H1 (cell line): Measurements from ENCODE around the gene PSD. TPM values are rescaled to one million over a fixed set of nuclear protein-coding genes. Genes with fewer than 3 reads are reported as not detected.

ENCODE experiments used
- CTCF ChIA-PET: fragments of 300-600 bp; sonication (Branson Sonifier 250); formaldehyde crosslinking; loops from one replicate; lab custom pipeline; 2021; ENCODE audit not compliant: partially characterized antibody; lab: Charles Lee
- POLR2A ChIA-PET: fragments of 300-600 bp; sonication (Branson Sonifier 250); formaldehyde crosslinking; loops from one replicate; lab custom pipeline; 2021; ENCODE audit warnings: inconsistent platforms; ENCODE audit not compliant: partially characterized antibody; lab: Charles Lee
- DNase-seq, 2 experiments: peaks; one replicate each; pipeline versions ENCODE4 v3.0.0 to v3.0.0-alpha.2; 2010 to 2022; ENCODE audit warnings: low spot score in 2 of 2, low read depth in 1 of 2, mixed read lengths in 1 of 2
- FAIRE-seq: peaks from 2 replicates; lab custom pipeline; 2011; peaks lifted over from hg19 to GRCh38; lab: Jason Lieb, UNC
- H2AFZ ChIP-seq: 2 replicates; pipeline ENCODE4 v1.8.1; 2012; ENCODE audit warnings: low read length, inconsistent platforms
- H2AK5ac ChIP-seq: 2 replicates; pipeline ENCODE4 v1.6.1; 2013; ENCODE audit warnings: low read depth, low read length
- H2BK120ac ChIP-seq: replicated peaks from 2 replicates; pipeline ENCODE3; 2013; ENCODE audit warnings: low read depth, low read length, inconsistent platforms
- H2BK12ac ChIP-seq: 2 replicates; pipeline ENCODE4 v1.6.1; 2013; ENCODE audit warnings: low read depth, low read length
- H2BK15ac ChIP-seq: 2 replicates; pipeline ENCODE4 v1.6.1; 2013; ENCODE audit warnings: low read length
- H2BK20ac ChIP-seq: 2 replicates; pipeline ENCODE4 v1.6.1; 2013; ENCODE audit warnings: low read length
- H2BK5ac ChIP-seq: 2 replicates; pipeline ENCODE4 v1.6.1; 2013; ENCODE audit warnings: low read depth, low read length
- H3K14ac ChIP-seq: 2 replicates; pipeline ENCODE4 v1.6.1; 2013; ENCODE audit warnings: inconsistent platforms; ENCODE audit not compliant: insufficient read length
- H3K18ac ChIP-seq: 2 replicates; pipeline ENCODE4 v1.6.1; 2013; ENCODE audit warnings: low read length; ENCODE audit errors: extremely low read depth
- H3K23ac ChIP-seq: 2 replicates; pipeline ENCODE4 v1.6.1; 2013; ENCODE audit warnings: inconsistent platforms; ENCODE audit not compliant: insufficient read length
- H3K23me2 ChIP-seq: 2 replicates; pipeline ENCODE4 v1.6.1; 2013; ENCODE audit warnings: low read depth, low read length
- H3K27ac ChIP-seq: 2 replicates; pipeline ENCODE4 v1.6.1; 2011; ENCODE audit warnings: low read depth, low read length, inconsistent platforms
- H3K27me3 ChIP-seq, 4 experiments: replicated peaks in 1 of 4; 1 replicate in 1 of 4; 2 replicates in 3 of 4; pipeline versions ENCODE4 v1.6.1 to v1.8.1; 2011 to 2013; ENCODE audit warnings: low read length in 3 of 4, mild to moderate bottlenecking in 3 of 4, inconsistent platforms in 2 of 4, mixed read lengths in 2 of 4, moderate library complexity in 1 of 4; ENCODE audit not compliant: control insufficient read depth in 3 of 4, insufficient read depth in 3 of 4; ENCODE audit errors: extremely low read depth in 1 of 4
- H3K36me3 ChIP-seq, 4 experiments: 2 replicates each; pipeline versions ENCODE4 v1.6.1 to v1.8.1; 2011 to 2013; ENCODE audit warnings: mild to moderate bottlenecking in 4 of 4, low read length in 3 of 4, moderate library complexity in 2 of 4, control low read depth in 1 of 4, inconsistent platforms in 1 of 4; ENCODE audit not compliant: insufficient read depth in 4 of 4, control insufficient read depth in 2 of 4
- H3K4ac ChIP-seq: replicated peaks from 2 replicates; pipeline ENCODE3; 2013; ENCODE audit warnings: low read length, low read depth, mixed read lengths, inconsistent platforms; ENCODE audit not compliant: insufficient read length
- H3K4me1 ChIP-seq, 4 experiments: replicated peaks in 1 of 4; 1 replicate in 1 of 4; 2 replicates in 3 of 4; pipeline versions ENCODE4 v1.6.1 to v1.8.1; 2011 to 2013; ENCODE audit warnings: low read length in 3 of 4, inconsistent platforms in 2 of 4, mixed read lengths in 1 of 4; ENCODE audit not compliant: insufficient read depth in 4 of 4, control insufficient read depth in 3 of 4
- H3K4me2 ChIP-seq, 2 experiments: 2 replicates each; pipeline versions ENCODE4 v1.6.1 to v1.8.1; 2011 to 2013; ENCODE audit warnings: low read depth in 2 of 2, low read length in 2 of 2, control low read depth in 1 of 2, inconsistent platforms in 1 of 2, mild to moderate bottlenecking in 1 of 2; ENCODE audit not compliant: insufficient read depth in 1 of 2
- H3K4me3 ChIP-seq, 4 experiments: fragments of 200-600, 300-600 bp in 1 of 4; sonication (generic), shearing (Covaris generic), sonication (Bioruptor Twin) in 1 of 4; 2 replicates each; pipeline versions ENCODE4 v1.5.1 to v1.8.1; 2011 to 2016; ENCODE audit warnings: low read length in 4 of 4, low read depth in 3 of 4, control low read depth in 2 of 4, inconsistent platforms in 2 of 4, mild to moderate bottlenecking in 2 of 4, mixed read lengths in 1 of 4, moderate library complexity in 1 of 4; ENCODE audit not compliant: insufficient read depth in 2 of 4; ENCODE audit errors: extremely low read depth in 1 of 4
- H3K56ac ChIP-seq: replicated peaks from 2 replicates; pipeline ENCODE3; 2013; ENCODE audit warnings: low read depth, mild to moderate bottlenecking, mixed read lengths, low read length, inconsistent platforms; ENCODE audit not compliant: insufficient read length
- H3K79me1 ChIP-seq: 2 replicates; pipeline ENCODE4 v1.6.1; 2013; ENCODE audit warnings: low read depth, low read length, control low read depth
- H3K79me2 ChIP-seq, 2 experiments: 2 replicates each; pipeline versions ENCODE4 v1.6.1 to v1.8.1; 2012 to 2013; ENCODE audit warnings: low read length in 2 of 2, mild to moderate bottlenecking in 2 of 2, inconsistent platforms in 1 of 2; ENCODE audit not compliant: insufficient read depth in 2 of 2, control insufficient read depth in 1 of 2
- H3K9ac ChIP-seq, 4 experiments: replicated peaks in 1 of 4; 1 replicate in 1 of 4; 2 replicates in 3 of 4; pipeline versions ENCODE4 v1.6.1 to v1.8.1; 2011 to 2013; ENCODE audit warnings: low read depth in 3 of 4, low read length in 3 of 4, control low read depth in 2 of 4, mild to moderate bottlenecking in 2 of 4, moderate library complexity in 2 of 4, inconsistent platforms in 1 of 4; ENCODE audit errors: extremely low read depth in 1 of 4
- H3K9me3 ChIP-seq, 2 experiments: 2 replicates each; pipeline versions ENCODE4 v1.6.1 to v1.8.1; 2012 to 2013; ENCODE audit warnings: mild to moderate bottlenecking in 2 of 2, moderate library complexity in 2 of 2, control low read depth in 1 of 2, inconsistent platforms in 1 of 2, low read depth in 1 of 2, low read length in 1 of 2, mixed read lengths in 1 of 2; ENCODE audit not compliant: insufficient read depth in 2 of 2
- H4K20me1 ChIP-seq, 2 experiments: replicated peaks in 1 of 2; 2 replicates each; pipeline versions ENCODE3 to v1.8.1; 2011 to 2013; ENCODE audit warnings: inconsistent platforms in 2 of 2, low read length in 2 of 2, mild to moderate bottlenecking in 1 of 2; ENCODE audit not compliant: insufficient read depth in 2 of 2, control insufficient read depth in 1 of 2
- H4K5ac ChIP-seq: 2 replicates; pipeline ENCODE4 v1.6.1; 2013; ENCODE audit warnings: low read length, low read depth, mixed read lengths, inconsistent platforms; ENCODE audit not compliant: insufficient read length
- H4K8ac ChIP-seq: 2 replicates; pipeline ENCODE4 v1.8.0; 2013; ENCODE audit warnings: mild to moderate bottlenecking, moderate library complexity, low read length, inconsistent platforms; ENCODE audit not compliant: insufficient read depth; ENCODE audit errors: extremely low read depth
- H4K91ac ChIP-seq: replicated peaks from 2 replicates; pipeline ENCODE3; 2013; ENCODE audit warnings: low read length, mixed read lengths, inconsistent platforms; ENCODE audit not compliant: insufficient read length
- CBX5 ChIP-seq: fragments of 300-800, 300-1000 bp; sonication (generic); IDR thresholded peaks from 2 replicates; pipeline ENCODE4 v1.7.1; 2016; ENCODE audit warnings: antibody characterized with exemption, low read length, low read depth
- CEBPB ChIP-seq: IDR thresholded peaks from 2 replicates; pipeline ENCODE4 v1.6.1; 2012; ENCODE audit warnings: low read depth, low read length
- CREB1 ChIP-seq: IDR thresholded peaks from 2 replicates; pipeline ENCODE4 v1.6.1; 2012; ENCODE audit warnings: inconsistent platforms
- RAD21 ChIP-seq, 2 experiments: IDR thresholded peaks in 1 of 2; conservative IDR thresholded peaks in 1 of 2; 2 replicates each; pipeline ENCODE4 v1.6.1; 2011; ENCODE audit warnings: low read depth in 2 of 2, low read length in 2 of 2, improper control_type of control experiment in 1 of 2, inconsistent platforms in 1 of 2, mild to moderate bottlenecking in 1 of 2, moderate library complexity in 1 of 2
- TAF1 ChIP-seq: IDR thresholded peaks from 2 replicates; pipeline ENCODE4 v1.6.1; 2011; ENCODE audit warnings: mild to moderate bottlenecking, low read depth, low read length
- ZNF274 ChIP-seq: IDR thresholded peaks from 2 replicates; pipeline ENCODE4 v1.7.0; 2012; ENCODE audit warnings: low read length, borderline replicate concordance; ENCODE audit errors: extremely low read depth
- WGBS, 2 experiments: shearing (Covaris generic) in 1 of 2; methylation state at CpG; one replicate each; pipeline versions ENCODE4 v1.1.6 to v1.1.7; 2013 to 2015; ENCODE audit warnings: low lambda C conversion rate in 2 of 2, mixed read lengths in 2 of 2, inconsistent platforms in 1 of 2, low coverage in 1 of 2, missing lambda C conversion rate in 1 of 2; ENCODE audit not compliant: insufficient replicate concordance in 2 of 2, insufficient coverage in 1 of 2, insufficient read length in 1 of 2; ENCODE audit errors: extremely low coverage in 1 of 2, missing lambda C conversion rate in 1 of 2; 5-methylcytosine and 5-hydroxymethylcytosine counted together
- polyA plus RNA-seq, 7 experiments: library from polyadenylated mRNA; depleted of rRNA in 3 of 7; stranded (reverse) in 5 of 7; unstranded in 2 of 7; fragments of >200 nt in 5 of 7; fragments of 200-250 nt in 2 of 7; gene quantifications; 1 replicate in 5 of 7; 2 replicates in 1 of 7; 4 replicates in 1 of 7; pipeline versions ENCODE4 v1.2.1 to v1.2.3, GENCODE V29; 2011 to 2013; ENCODE audit warnings: missing spikeins in 2 of 7, mixed read lengths in 2 of 7
- total RNA-seq: library from RNA; stranded (reverse); fragmentation: NEBNext Ultra II Directional; extraction: Animal tissue kit (Norgen Biotek cat#: 25700); gene quantifications from 2 replicates; pipeline ENCODE4 v1.2.1, GENCODE V29; 2021
- TF ChIP-seq, protein P1 (sequence below): IDR thresholded peaks from 2 replicates; pipeline ENCODE4 v1.6.1; 2012; ENCODE audit warnings: low read length, inconsistent platforms
- TF ChIP-seq, protein P2 (sequence below): IDR thresholded peaks from 2 replicates; pipeline ENCODE4 v1.6.1; 2011; ENCODE audit warnings: low read length, improper control_type of control experiment

The PSD gene
- total and polyA plus RNA-seq, 2 of the 8 experiments (the other 6 are each of a cell fraction or from before 2014, with no cell fraction given) = 5.4 to 6.0 TPM

- POLR2A ChIA-PET = interaction anchor here (0.6 to 7.9 kb wide), 19 partner anchors 10 to 270 kb away, joined by 3 to 56 read pairs (median 5); partner anchors contain the start of genes C10orf95, CUEDC2 and NFKB2
- H3K4me3 ChIP-seq = peak within 1 kb of the TSS; percentile 74 to 92 (median 80)
- TF ChIP-seq CBX5 (no peak), TAF1 (peak; percentile 72), ZNF274 (no peak), CEBPB (no peak), CREB1 (peak; percentile 90), RAD21 (IDR thresholded peaks at IDR 0.05 in 1 of 2, conservative IDR thresholded peaks at IDR 0.05 in 1 of 2; ENCODE audit: low read depth in 2 of 2, low read length in 2 of 2) (no peak)
- TF ChIP-seq, protein P1, sequence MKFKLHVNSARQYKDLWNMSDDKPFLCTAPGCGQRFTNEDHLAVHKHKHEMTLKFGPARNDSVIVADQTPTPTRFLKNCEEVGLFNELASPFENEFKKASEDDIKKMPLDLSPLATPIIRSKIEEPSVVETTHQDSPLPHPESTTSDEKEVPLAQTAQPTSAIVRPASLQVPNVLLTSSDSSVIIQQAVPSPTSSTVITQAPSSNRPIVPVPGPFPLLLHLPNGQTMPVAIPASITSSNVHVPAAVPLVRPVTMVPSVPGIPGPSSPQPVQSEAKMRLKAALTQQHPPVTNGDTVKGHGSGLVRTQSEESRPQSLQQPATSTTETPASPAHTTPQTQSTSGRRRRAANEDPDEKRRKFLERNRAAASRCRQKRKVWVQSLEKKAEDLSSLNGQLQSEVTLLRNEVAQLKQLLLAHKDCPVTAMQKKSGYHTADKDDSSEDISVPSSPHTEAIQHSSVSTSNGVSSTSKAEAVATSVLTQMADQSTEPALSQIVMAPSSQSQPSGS = no peak
- TF ChIP-seq, protein P2, sequence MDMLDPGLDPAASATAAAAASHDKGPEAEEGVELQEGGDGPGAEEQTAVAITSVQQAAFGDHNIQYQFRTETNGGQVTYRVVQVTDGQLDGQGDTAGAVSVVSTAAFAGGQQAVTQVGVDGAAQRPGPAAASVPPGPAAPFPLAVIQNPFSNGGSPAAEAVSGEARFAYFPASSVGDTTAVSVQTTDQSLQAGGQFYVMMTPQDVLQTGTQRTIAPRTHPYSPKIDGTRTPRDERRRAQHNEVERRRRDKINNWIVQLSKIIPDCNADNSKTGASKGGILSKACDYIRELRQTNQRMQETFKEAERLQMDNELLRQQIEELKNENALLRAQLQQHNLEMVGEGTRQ = no peak
Observed at GRCh38 chr10:102420714-102421506, 2.3 kb upstream of the PSD start, which contains the start of gene FBXL15. Gene FBXL15 (plus strand): TSS chr10:102420836. CDS start chr10:102421130, 294 bp downstream.

More at GRCh38 chr10:102420714-102421506, 2.3 kb upstream of the PSD start, which contains the start of gene FBXL15:
- H3K4me1 ChIP-seq = peaks cover 0 to 25% (median 10%) of the 10 kb centered on the region in 4 experiments; a peak in 5 of 7 replicates
- no peaks in the 10 kb centered on the region for H3K9me3 ChIP-seq
- H2BK20ac ChIP-seq = 0 out of 2 replicates have a peak within 1 kb of the TSS, but pooled peaks have one; percentile 48
- 0 out of 8 replicates have a peak, but pooled peaks cover 0 to 3% (median 0%) of the 10 kb centered on the region in 4 experiments for H3K36me3 ChIP-seq
- H3K4me2 ChIP-seq = peak within 1 kb of the TSS; percentile 88 to 100
- peak within 1 kb of the TSS; percentile 54 to 80 (median 72) for H3K9ac ChIP-seq
- WGBS, 2 experiments = 1% methylated on average over 41 of the region's 66 CpGs; no CpG with 5 or more reads in 1 of the 2 experiments
- peak within 1 kb of the TSS; percentile 81; the same call in 1 of the 2 replicates for H3K27ac ChIP-seq
- H2AFZ ChIP-seq = peak within 1 kb of the TSS; percentile 87
- H3K23ac ChIP-seq = no peak within 1 kb of the TSS
- peak within 1 kb of the TSS; percentile 97 for H3K18ac ChIP-seq
- H3K4ac ChIP-seq = peak within 1 kb of the TSS; percentile 80
- no peaks in the 10 kb centered on the region for H3K79me2 ChIP-seq
- H4K8ac ChIP-seq = peak within 1 kb of the TSS; percentile 95
- no peak within 1 kb of the TSS for H3K14ac ChIP-seq
- H3K27me3 ChIP-seq = no peaks in the 10 kb centered on the region
- H4K5ac ChIP-seq = peak within 1 kb of the TSS; percentile 99
- H2BK12ac ChIP-seq = peak within 1 kb of the TSS; percentile 99; the same call in 1 of the 2 replicates
- peak within 1 kb of the TSS; percentile 97 for H4K91ac ChIP-seq
- H3K23me2 ChIP-seq = peaks cover 32% of the 10 kb centered on the region
- H4K20me1 ChIP-seq = peaks cover 5 to 9% of the 10 kb centered on the region in 2 experiments
- H3K79me1 ChIP-seq = no peaks in the 10 kb centered on the region
- peak within 1 kb of the TSS; percentile 99 for H2BK5ac ChIP-seq
- DNase-seq (peak; percentile 90 to 98), FAIRE-seq (peak; percentile 91)
- CTCF ChIA-PET = interaction anchor here (0.6 to 9.5 kb wide), 22 partner anchors 9 to 1677 kb away, joined by 3 to 78 read pairs (median 10); partner anchors contain the start of genes C10orf95 and CUEDC2
- peak within 1 kb of the TSS; percentile 99 for H3K56ac ChIP-seq
- peak within 1 kb of the TSS; percentile 96 for H2BK120ac ChIP-seq
- H2BK15ac ChIP-seq = peak within 1 kb of the TSS; percentile 100
- H2AK5ac ChIP-seq = no peak within 1 kb of the TSS
